NCI-H1105 (cell line): ENCODE data around the gene CPXM1.
"Not testable (repeated sequence)": the region's sequence is repeated elsewhere in the genome, so short reads cannot be mapped to it uniquely, and the experiment has no call there.

Experiments used
- DNase-seq: peaks from one replicate; lab custom pipeline; 2025; lab: John Stamatoyannopoulos, UW

The CPXM1 gene

GRCh38 chr20:2820896-2821869, 20.8 kb upstream of the CPXM1 start:
- no peak for DNase-seq

DNA sequence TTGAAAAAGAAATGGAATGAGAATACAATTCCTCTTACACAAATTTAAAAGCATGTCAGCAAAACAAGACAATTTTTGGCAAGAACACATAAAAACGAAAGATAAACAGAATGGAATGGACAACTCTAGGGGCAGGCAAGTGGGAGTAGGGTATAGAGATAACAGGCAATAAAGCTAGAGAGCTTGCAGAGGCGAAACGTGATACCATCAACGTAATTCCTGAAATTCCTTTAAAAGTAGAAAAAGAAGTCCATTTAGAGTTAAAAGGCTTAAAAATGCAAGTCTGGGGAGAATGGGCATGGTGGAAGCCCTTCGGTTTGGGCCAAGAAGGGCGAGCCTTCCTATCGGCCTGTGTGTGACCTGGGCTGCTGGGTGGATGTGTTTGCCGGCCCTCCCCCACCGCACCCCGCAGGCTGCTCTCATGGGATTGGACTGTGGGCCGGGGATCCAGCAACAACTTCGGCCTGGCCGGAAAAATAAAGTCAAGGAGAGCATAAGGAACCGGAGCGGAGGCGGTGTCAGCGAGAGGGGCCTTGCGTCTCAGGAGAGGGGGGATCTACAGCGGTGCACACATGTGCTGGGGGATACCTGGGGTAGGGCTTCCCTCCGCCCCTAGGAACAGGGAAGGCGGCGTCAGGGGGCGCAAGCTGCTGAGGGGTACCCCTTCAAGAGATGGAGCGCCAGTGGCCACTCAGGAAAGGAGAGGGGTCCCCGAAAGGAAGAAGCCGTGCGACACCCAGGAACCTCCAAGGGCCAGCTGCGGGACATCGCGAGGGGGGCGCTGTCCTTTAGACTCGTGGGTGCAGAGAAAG, 19.9 kb upstream of the CPXM1 start:
- no peak for DNase-seq

GRCh38 chr20:2817891-2818595, 17.6 kb upstream of the CPXM1 start:
- DNase-seq: no peak

DNA sequence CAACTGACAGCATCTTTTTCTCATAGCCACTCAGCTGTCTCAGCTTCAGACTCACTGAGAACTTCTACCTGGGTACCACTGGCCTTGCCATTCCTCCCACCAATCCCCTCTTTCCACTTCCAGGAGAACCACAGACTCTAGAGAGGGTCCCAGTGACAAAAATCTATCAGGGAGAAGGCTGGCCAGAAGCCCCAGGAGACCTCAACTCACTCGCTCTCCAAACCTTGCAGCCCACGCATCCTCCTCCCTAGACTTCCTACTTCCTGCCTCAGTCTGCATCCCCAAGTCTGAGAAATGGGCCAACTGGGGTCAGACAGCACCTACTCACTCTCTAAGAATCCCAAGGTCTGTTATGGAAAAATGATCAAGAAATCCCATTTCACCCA, 16.9 kb upstream of the CPXM1 start:
- no peak for DNase-seq

DNA sequence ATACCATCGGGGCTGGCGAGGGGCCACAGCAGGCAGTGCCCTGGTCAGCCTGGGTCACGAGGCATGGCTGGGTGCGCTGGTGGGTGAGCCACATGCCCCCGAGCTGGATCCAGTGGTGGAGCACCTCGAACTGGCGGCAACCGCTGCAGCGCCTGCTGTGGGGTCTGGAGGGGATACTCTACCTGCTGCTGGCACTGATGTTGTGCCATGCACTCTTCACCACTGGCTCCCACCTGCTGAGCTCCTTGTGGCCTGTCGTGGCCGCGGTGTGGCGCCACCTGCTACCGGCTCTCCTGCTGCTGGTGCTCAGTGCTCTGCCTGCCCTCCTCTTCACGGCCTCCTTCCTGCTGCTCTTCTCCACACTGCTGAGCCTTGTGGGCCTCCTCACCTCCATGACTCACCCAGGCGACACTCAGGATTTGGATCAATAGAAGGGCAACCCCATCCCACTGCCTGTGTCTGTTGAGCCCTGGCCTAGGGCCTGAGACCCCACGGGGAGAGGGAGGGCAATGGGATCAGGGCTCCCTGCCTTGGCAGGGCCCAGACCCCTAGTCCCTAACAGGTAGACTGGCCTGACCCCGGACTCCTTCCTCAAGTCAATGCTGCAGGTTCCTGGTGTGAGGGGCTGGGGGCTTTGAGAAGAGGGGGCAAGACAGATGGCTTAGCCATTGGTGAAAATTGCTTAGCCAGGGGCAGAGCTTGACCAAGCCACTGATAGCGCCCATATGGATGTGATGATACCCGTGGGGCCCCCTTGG, 16.3 kb upstream of the CPXM1 start:
- no peak for DNase-seq

GRCh38 chr20:2816030-2816582, 15.7 kb upstream of the CPXM1 start, which contains the start of gene TMEM239:
Gene TMEM239, plus strand, starts transcription at chr20:2816364. Its CDS starts 191 bp downstream, at chr20:2816555.
- DNase-seq: no peak

GRCh38 chr20:2815242-2815900, 14.9 kb upstream of the CPXM1 start:
- no peak for DNase-seq

DNA sequence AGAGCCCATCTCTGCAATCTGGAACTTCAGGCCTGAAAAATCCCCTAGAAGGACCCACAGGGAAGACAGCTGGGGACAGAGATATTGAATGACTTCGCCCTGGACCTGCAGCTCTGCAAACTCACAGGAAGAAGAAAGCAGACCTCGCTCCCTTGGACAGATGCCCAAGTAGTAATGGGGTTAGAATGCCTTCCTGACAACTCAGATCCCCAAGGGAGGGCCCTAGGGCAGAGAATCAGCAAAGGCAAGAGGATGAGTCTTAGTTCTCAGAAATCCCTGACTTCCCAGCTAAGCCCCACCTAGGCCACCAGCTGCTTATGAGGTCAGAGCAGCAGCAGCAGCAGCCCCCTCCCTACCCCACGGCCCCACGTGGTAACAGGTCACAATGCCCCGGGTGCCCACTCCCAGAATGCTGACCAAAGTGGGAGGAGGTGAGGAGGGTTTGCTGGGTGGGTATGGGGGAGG, 14.2 kb upstream of the CPXM1 start, which contains the start of gene C20orf141:
Gene C20orf141, plus strand, starts transcription at position 401 of the 465 bp plus-strand sequence. CDS start 198 bp downstream, outside the sequence.
- no peak for DNase-seq

GRCh38 chr20:2814076-2814475, 13.6 kb upstream of the CPXM1 start:
- no peak for DNase-seq

DNA sequence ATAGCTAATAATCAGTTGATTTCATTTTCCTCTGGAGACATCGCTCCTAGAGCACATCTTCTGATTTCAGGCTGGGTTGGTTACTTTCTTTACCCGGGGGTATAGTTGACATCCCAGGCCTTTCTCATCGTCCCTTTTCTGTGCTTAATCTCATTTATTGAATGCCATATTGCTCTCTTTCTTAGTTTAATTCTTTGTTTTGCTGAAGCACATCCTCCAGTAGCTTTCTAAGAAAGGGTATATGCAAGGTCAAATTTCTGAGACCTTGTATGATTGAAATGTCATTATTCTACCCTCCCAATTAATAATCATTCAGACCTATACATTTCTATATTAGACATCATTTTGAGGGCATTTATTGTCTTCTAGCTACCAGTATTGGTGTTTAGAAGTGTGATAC, 11.8 kb upstream of the CPXM1 start:
- no peak for DNase-seq

GRCh38 chr20:2809690-2810089, 9.3 kb upstream of the CPXM1 start:
- DNase-seq: no peak

GRCh38 chr20:2807929-2808328, 7.5 kb upstream of the CPXM1 start:
- not testable (repeated sequence) for DNase-seq

DNA sequence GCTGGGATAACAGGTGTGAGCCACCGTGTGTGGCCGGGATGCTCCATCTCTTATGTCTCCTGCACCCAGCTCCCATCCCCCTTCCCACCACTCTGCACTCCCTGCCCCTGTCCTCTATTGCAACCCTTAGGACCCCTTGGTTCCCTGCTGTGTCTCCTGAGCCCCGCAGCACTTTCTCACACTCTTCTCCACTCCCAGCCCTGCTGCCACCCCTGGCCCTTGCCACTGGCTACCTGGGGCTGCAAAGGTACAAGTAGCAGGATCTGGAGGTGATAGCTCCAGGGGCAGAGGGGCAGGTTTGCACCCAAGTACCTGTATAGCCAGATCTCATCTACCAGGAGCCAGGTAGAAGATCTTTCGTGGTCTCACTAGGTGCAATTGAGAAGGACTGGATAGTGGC, 6.6 kb upstream of the CPXM1 start:
- DNase-seq: no peak

DNA sequence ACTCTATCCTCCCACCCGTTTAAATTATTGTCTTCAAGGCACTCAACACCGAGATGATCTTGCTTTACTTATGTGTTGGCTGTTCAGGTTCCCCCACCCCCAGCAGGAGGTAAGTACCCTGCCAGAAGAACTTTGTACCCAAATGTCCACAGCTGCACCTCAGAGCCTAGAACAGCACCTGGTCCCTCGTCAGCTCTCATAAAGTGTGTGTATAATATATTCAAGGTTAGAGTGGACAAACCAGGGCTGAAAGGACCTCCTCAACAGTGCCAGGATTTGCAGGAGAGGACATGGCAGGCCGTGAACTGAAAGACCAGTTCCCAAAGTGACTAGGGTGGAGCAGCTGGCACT, 5.9 kb upstream of the CPXM1 start:
- DNase-seq: no peak

DNA sequence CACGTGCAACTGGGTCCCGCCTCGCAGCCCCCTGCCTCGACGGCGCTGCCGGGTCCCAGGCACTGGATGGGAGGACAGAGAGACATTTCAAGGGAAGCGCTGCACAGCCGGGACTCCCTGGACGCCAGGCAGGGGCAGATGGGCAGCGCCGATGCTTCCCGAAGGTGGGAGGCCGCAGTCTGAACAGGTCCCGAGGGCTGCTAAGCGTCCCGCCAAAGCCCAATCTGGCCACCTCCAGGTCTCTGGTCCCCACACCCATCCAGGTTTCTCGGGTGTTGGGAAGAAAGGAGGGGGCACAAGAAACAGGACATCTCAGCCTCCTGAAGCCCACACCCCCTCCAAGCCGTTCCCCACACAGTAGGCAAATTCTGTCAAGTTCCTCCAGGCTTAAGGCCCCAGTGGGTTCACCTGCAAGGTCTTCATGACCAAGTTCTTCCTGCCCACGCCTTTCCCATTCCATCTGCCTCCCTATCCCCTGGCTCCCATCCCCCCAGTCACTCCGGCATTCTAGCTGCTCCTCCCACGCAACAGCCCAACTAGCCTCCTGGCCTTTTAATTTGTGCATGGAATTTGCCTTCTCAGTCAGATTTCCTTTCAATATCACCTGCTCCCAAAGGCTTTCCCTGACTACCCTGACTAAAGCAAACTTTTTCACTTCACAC, 5.4 kb upstream of the CPXM1 start:
- DNase-seq: no peak

GRCh38 chr20:2804852-2805688, 4.6 kb upstream of the CPXM1 start:
- no peak for DNase-seq

DNA sequence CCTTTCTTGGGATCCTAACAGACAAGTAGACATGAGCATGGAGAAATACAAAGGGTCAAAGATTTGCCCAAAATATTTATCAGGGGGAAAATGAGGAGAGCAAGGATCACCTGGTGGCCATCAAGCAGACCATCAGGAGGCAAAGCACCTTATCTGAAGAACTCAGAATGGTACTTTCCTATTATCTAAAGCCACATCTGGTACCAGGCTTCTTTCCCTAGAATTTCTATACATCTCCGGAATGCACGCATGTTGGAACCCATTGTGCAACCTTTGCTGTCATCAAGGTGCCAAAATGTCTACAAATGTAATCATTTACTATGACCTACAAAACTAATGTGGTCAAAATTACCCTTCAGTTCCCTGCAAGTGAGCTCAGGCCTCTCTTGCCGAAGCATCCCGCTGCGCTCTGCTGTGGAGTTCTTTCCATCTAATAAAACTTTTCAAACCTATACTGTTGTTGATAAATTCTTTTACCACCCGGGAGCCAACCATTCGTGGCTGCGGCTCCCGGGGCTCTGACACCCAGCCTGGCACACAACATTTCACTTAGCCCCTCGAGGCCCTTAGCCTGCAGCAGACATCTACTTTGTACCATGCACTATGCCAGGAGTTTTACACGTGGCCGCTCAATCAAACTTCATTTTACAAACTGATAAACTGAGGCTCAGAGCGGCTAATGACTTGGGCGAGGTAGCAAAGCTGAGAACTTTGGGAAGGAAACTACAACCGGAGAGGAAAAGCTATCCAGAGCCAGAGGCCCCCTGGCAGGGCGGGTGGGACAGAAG, 3.8 kb upstream of the CPXM1 start:
- DNase-seq: no peak

- peak; percentile 16 for DNase-seq
These were observed 880 bp upstream of the CPXM1 start for GRCh38 chr20:2801286-2801728.
